Liver (tissue), 9 donors: ENCODE data around the gene INPP5E. TPM values are rescaled to one million over a fixed set of nuclear protein-coding genes. Genes with fewer than 3 reads are reported as not detected.

Source experiments
- DNase-seq: peaks from one replicate; pipeline ENCODE4 v3.0.0-alpha.2; 2017; ENCODE audit warnings: low spot score
- H3K27ac ChIP-seq, 2 donors: one replicate each; pipeline ENCODE4 v1.7.0; 2013; ENCODE audit warnings: inconsistent platforms in 2 of 2, low read length in 2 of 2, control low read depth in 1 of 2, low read depth in 1 of 2, mild to moderate bottlenecking in 1 of 2
- H3K27me3 ChIP-seq, 4 donors: one replicate each; pipeline versions ENCODE4 v1.6.1 to v1.7.0; 2013; ENCODE audit warnings: low read length in 3 of 4, inconsistent platforms in 1 of 4, mild to moderate bottlenecking in 1 of 4, moderate library complexity in 1 of 4; ENCODE audit not compliant: control insufficient read depth in 4 of 4, insufficient read depth in 4 of 4
- H3K36me3 ChIP-seq, 4 donors: one replicate each; pipeline versions ENCODE4 v1.6.1 to v1.7.0; 2013; ENCODE audit warnings: low read length in 3 of 4, mild to moderate bottlenecking in 3 of 4, low read depth in 1 of 4, moderate library complexity in 1 of 4; ENCODE audit not compliant: control insufficient read depth in 4 of 4, insufficient read depth in 3 of 4
- H3K4me1 ChIP-seq, 4 donors: one replicate each; pipeline versions ENCODE4 v1.6.1 to v1.7.0; 2013; ENCODE audit warnings: low read length in 3 of 4, mild to moderate bottlenecking in 3 of 4, moderate library complexity in 1 of 4; ENCODE audit not compliant: control insufficient read depth in 4 of 4, insufficient read depth in 4 of 4
- H3K4me3 ChIP-seq, 3 donors: one replicate each; pipeline versions ENCODE4 v1.6.1 to v1.7.0; 2013; ENCODE audit warnings: low read length in 3 of 3, control low read depth in 1 of 3, low read depth in 1 of 3, mild to moderate bottlenecking in 1 of 3
- H3K9ac ChIP-seq, 2 donors: one replicate each; pipeline ENCODE4 v1.7.0; 2013; ENCODE audit warnings: low read length in 2 of 2, mild to moderate bottlenecking in 2 of 2, moderate library complexity in 2 of 2, control low read depth in 1 of 2, low read depth in 1 of 2
- H3K9me3 ChIP-seq, 4 donors: one replicate each; pipeline versions ENCODE4 v1.6.1 to v1.7.0; 2013; ENCODE audit warnings: low read length in 3 of 4; ENCODE audit not compliant: control insufficient read depth in 4 of 4
- EGR1 ChIP-seq, 2 donors: IDR thresholded peaks; 2 replicates each; pipeline ENCODE4 v1.6.1; 2016 to 2018; ENCODE audit warnings: antibody characterized with exemption in 2 of 2, low read depth in 2 of 2
- FOXA1 ChIP-seq: IDR thresholded peaks from 2 replicates; pipeline ENCODE4 v1.6.1; 2016; ENCODE audit warnings: antibody characterized with exemption
- FOXA2 ChIP-seq: IDR thresholded peaks from 2 replicates; pipeline ENCODE4 v1.6.1; 2016; ENCODE audit warnings: antibody characterized with exemption
- GABPA ChIP-seq, 2 donors: IDR thresholded peaks in 1 of 2; conservative IDR thresholded peaks in 1 of 2; 2 replicates each; pipeline ENCODE4 v1.6.1; 2016; ENCODE audit warnings: antibody characterized with exemption in 2 of 2, mild to moderate bottlenecking in 1 of 2, moderate library complexity in 1 of 2
- HNF4A ChIP-seq, 2 donors: conservative IDR thresholded peaks; 2 replicates each; pipeline ENCODE4 v1.6.1; 2016; ENCODE audit warnings: antibody characterized with exemption in 2 of 2, mild to moderate bottlenecking in 2 of 2
- JUND ChIP-seq, 2 donors: IDR thresholded peaks; 2 replicates each; pipeline ENCODE4 v1.6.1; 2016; ENCODE audit warnings: antibody characterized with exemption in 2 of 2
- NR2F2 ChIP-seq: IDR thresholded peaks from 2 replicates; pipeline ENCODE4 v1.6.1; 2016; ENCODE audit warnings: antibody characterized with exemption
- RAD21 ChIP-seq, 2 donors: IDR thresholded peaks; 2 replicates each; pipeline ENCODE4 v1.6.1; 2016; ENCODE audit warnings: antibody characterized with exemption in 2 of 2, mild to moderate bottlenecking in 2 of 2
- RXRA ChIP-seq, 2 donors: IDR thresholded peaks; 2 replicates each; pipeline ENCODE4 v1.6.1; 2017 to 2018; ENCODE audit warnings: antibody characterized with exemption in 2 of 2, mild to moderate bottlenecking in 1 of 2
- SP1 ChIP-seq: IDR thresholded peaks from 2 replicates; pipeline ENCODE4 v1.6.1; 2018; ENCODE audit warnings: antibody characterized with exemption, mild to moderate bottlenecking
- TAF1 ChIP-seq: conservative IDR thresholded peaks from 2 replicates; pipeline ENCODE4 v1.6.1; 2016; ENCODE audit warnings: antibody characterized with exemption, mild to moderate bottlenecking
- WGBS: extraction: QIAGEN DNeasy Blood & Tissue Kit; methylation state at CpG from one replicate; pipeline ENCODE4 v1.1.7; 2013; 5-methylcytosine and 5-hydroxymethylcytosine counted together
- polyA plus RNA-seq, 2 donors: library from polyadenylated mRNA; stranded (reverse) in 1 of 2; unstranded in 1 of 2; fragments of 200-250 nt in 1 of 2; fragments of >200 nt in 1 of 2; fragmentation: Nextera tagmentation in 1 of 2; extraction: Ambion mirVana in 1 of 2; gene quantifications; one replicate each; pipeline versions ENCODE4 v1.2.1 to v1.2.3, GENCODE V29; 2013 to 2015
- total RNA-seq, 2 donors: library from RNA; depleted of rRNA; stranded (reverse); fragments of >200 nt; gene quantifications; one replicate each; pipeline ENCODE4 v1.2.3, GENCODE V29; 2014
- TF ChIP-seq, protein P1 (sequence below): IDR thresholded peaks from 2 replicates; pipeline ENCODE4 v1.6.1; 2016; ENCODE audit warnings: antibody characterized with exemption
- TF ChIP-seq, protein P2 (sequence below): IDR thresholded peaks from 2 replicates; pipeline ENCODE4 v1.6.1; 2016; ENCODE audit warnings: antibody characterized with exemption
- TF ChIP-seq, protein P3 (sequence below): IDR thresholded peaks from 2 replicates; pipeline ENCODE4 v1.6.1; 2016; ENCODE audit warnings: antibody characterized with exemption, mild to moderate bottlenecking
- TF ChIP-seq, protein P4 (sequence below): fragments of 150-350 bp; IDR thresholded peaks from 2 replicates; pipeline ENCODE4 v1.5.1; 2017; ENCODE audit warnings: improper control_type of control experiment, low read depth, low read length; ENCODE audit not compliant: missing input control
- TF ChIP-seq, protein P5 (sequence below): IDR thresholded peaks from 2 replicates; pipeline ENCODE4 v1.6.1; 2016; ENCODE audit warnings: antibody characterized with exemption
- donor health status: healthy.
- donor health status: healthy.
- donor health status: healthy.
- donor health status: healthy.
- donor health status: healthy.

INPP5E gene
- total and polyA plus RNA-seq, 4 donors = 1.0 to 3.3 (median 2.9) TPM

DNA sequence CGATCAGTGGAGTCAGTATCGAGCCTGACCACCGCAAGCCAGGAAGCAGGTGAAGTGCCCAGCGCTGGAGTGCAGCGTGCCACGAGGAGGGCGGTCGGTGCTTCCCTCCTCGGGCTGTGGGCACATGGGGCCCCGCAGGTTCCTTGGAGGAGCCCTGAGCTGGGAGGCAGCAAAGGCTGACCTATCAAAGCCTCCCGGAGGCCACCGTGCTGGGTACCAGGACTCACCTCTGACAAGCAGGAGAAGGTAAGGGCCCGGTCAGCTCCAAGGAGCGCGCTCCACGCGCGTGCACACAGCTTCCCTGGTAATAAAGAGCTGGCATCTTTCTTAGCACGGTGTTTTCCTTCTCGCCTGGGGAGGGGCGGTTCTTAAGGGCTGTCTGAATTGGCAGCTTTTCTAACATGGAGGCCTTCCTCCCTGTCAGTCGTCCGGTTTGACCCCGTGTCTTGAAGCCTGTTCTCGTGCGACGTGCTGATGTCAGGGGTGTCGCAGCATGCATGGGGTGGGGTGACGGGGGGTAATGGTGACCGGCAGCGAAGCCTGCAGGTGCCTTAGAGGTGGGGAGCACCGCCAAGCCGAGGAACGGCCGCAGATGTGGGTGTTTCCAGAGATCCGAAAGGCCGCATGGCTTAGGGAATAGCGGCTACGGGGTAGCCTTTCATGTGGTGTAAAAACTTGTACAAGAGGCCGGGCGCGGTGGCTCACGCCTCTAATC is 16.1 kb downstream of the INPP5E start:
- Histone ChIP-seq H3K36me3 (peaks cover 19 to 57% (median 36%) of the 10 kb centered on the region in 4 donors), H3K9ac (no peak overlapping the region), H3K9me3 (no peaks in the 10 kb centered on the region), H3K4me3 (no peak overlapping the region), H3K27ac (no peak overlapping the region), H3K4me1 (peaks cover 0 to 3% (median 2%) of the 10 kb centered on the region in 4 donors), H3K27me3 (no peaks in the 10 kb centered on the region)
- TF ChIP-seq HNF4A (conservative IDR thresholded peaks at IDR 0.05) = no peak
- TF ChIP-seq TAF1 = no peak
- TF ChIP-seq FOXA2 = no peak
- TF ChIP-seq, protein P1, sequence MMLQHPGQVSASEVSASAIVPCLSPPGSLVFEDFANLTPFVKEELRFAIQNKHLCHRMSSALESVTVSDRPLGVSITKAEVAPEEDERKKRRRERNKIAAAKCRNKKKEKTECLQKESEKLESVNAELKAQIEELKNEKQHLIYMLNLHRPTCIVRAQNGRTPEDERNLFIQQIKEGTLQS = no peak
- 97% methylated on average over 43 of the region's 43 CpGs for WGBS
- DNase-seq = no peak

DNA sequence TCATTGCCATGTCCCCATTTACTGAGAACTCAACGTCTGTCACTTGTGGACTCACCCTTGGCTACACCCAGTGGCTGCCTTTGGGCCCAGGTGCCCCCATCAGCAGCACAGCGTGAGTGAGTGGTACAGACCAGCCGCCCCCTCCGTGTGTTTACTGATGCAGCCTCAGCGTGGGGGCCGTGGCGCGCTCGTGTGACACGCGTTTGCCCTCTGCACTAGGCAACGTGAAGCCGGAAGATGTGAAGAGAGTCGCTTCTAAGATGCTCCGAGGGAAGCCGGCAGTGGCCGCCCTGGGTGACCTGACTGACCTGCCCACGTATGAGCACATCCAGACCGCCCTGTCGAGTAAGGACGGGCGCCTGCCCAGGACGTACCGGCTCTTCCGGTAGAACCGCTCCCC is 16.8 kb downstream of the INPP5E start:
- 97% methylated on average over 26 of the region's 26 CpGs for WGBS
- Histone ChIP-seq H3K27ac (no peak overlapping the region), H3K9ac (no peak overlapping the region), H3K4me3 (no peak overlapping the region), H3K4me1 (peaks cover under 1 to 8% (median 5%) of the 10 kb centered on the region in 4 donors), H3K9me3 (no peaks in the 10 kb centered on the region), H3K27me3 (no peaks in the 10 kb centered on the region), H3K36me3 (peaks cover 18 to 62% (median 37%) of the 10 kb centered on the region in 4 donors)
- TF ChIP-seq RXRA (IDR thresholded peaks at IDR 0.05) (no peak), NR2F2 (no peak), EGR1 (IDR thresholded peaks at IDR 0.05; ENCODE audit: low read depth in 2 of 2) (no peak), RAD21 (IDR thresholded peaks at IDR 0.05) (no peak), SP1 (no peak), TAF1 (no peak), FOXA1 (no peak), JUND (IDR thresholded peaks at IDR 0.05) (no peak), HNF4A (conservative IDR thresholded peaks at IDR 0.05) (no peak), FOXA2 (no peak), GABPA (IDR thresholded peaks at IDR 0.05 in 1 of 2, conservative IDR thresholded peaks at IDR 0.05 in 1 of 2) (no peak)
- TF ChIP-seq, protein P2, sequence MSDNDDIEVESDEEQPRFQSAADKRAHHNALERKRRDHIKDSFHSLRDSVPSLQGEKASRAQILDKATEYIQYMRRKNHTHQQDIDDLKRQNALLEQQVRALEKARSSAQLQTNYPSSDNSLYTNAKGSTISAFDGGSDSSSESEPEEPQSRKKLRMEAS = no peak
- TF ChIP-seq, protein P1 = no peak
- TF ChIP-seq, protein P3, sequence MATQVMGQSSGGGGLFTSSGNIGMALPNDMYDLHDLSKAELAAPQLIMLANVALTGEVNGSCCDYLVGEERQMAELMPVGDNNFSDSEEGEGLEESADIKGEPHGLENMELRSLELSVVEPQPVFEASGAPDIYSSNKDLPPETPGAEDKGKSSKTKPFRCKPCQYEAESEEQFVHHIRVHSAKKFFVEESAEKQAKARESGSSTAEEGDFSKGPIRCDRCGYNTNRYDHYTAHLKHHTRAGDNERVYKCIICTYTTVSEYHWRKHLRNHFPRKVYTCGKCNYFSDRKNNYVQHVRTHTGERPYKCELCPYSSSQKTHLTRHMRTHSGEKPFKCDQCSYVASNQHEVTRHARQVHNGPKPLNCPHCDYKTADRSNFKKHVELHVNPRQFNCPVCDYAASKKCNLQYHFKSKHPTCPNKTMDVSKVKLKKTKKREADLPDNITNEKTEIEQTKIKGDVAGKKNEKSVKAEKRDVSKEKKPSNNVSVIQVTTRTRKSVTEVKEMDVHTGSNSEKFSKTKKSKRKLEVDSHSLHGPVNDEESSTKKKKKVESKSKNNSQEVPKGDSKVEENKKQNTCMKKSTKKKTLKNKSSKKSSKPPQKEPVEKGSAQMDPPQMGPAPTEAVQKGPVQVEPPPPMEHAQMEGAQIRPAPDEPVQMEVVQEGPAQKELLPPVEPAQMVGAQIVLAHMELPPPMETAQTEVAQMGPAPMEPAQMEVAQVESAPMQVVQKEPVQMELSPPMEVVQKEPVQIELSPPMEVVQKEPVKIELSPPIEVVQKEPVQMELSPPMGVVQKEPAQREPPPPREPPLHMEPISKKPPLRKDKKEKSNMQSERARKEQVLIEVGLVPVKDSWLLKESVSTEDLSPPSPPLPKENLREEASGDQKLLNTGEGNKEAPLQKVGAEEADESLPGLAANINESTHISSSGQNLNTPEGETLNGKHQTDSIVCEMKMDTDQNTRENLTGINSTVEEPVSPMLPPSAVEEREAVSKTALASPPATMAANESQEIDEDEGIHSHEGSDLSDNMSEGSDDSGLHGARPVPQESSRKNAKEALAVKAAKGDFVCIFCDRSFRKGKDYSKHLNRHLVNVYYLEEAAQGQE = no peak
- TF ChIP-seq, protein P4, sequence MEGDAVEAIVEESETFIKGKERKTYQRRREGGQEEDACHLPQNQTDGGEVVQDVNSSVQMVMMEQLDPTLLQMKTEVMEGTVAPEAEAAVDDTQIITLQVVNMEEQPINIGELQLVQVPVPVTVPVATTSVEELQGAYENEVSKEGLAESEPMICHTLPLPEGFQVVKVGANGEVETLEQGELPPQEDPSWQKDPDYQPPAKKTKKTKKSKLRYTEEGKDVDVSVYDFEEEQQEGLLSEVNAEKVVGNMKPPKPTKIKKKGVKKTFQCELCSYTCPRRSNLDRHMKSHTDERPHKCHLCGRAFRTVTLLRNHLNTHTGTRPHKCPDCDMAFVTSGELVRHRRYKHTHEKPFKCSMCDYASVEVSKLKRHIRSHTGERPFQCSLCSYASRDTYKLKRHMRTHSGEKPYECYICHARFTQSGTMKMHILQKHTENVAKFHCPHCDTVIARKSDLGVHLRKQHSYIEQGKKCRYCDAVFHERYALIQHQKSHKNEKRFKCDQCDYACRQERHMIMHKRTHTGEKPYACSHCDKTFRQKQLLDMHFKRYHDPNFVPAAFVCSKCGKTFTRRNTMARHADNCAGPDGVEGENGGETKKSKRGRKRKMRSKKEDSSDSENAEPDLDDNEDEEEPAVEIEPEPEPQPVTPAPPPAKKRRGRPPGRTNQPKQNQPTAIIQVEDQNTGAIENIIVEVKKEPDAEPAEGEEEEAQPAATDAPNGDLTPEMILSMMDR = no peak
- TF ChIP-seq, protein P5, sequence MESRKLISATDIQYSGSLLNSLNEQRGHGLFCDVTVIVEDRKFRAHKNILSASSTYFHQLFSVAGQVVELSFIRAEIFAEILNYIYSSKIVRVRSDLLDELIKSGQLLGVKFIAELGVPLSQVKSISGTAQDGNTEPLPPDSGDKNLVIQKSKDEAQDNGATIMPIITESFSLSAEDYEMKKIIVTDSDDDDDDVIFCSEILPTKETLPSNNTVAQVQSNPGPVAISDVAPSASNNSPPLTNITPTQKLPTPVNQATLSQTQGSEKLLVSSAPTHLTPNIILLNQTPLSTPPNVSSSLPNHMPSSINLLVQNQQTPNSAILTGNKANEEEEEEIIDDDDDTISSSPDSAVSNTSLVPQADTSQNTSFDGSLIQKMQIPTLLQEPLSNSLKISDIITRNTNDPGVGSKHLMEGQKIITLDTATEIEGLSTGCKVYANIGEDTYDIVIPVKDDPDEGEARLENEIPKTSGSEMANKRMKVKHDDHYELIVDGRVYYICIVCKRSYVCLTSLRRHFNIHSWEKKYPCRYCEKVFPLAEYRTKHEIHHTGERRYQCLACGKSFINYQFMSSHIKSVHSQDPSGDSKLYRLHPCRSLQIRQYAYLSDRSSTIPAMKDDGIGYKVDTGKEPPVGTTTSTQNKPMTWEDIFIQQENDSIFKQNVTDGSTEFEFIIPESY = no peak
- no peak for DNase-seq
